Lower leg skin (tissue), 4 donors: ENCODE data around the gene LRPPRC. TPM values are rescaled to one million over a fixed set of nuclear protein-coding genes. Genes with fewer than 3 reads are reported as not detected.

Source experiments
- DNase-seq, 2 donors: peaks; one replicate each; pipeline ENCODE4 v3.0.0-alpha.2; 2019; ENCODE audit warnings: low spot score in 2 of 2
- H3K4me3 ChIP-seq: fragments of 200-600 bp; sonication (generic); 2 replicates; pipeline ENCODE4 v1.5.1; 2017; ENCODE audit warnings: mild to moderate bottlenecking, low read depth; ENCODE audit not compliant: poor library complexity, severe bottlenecking
- POLR2A ChIP-seq, 2 donors: fragments of 450-650 bp; IDR thresholded peaks; one replicate each; pipeline ENCODE4 v1.6.1; 2016 to 2017; ENCODE audit warnings: antibody characterized with exemption in 2 of 2, mild to moderate bottlenecking in 1 of 2, moderate library complexity in 1 of 2
- WGBS, 2 donors: methylation state at CpG; one replicate each; pipeline ENCODE4 v1.1.5; 2018; 5-methylcytosine and 5-hydroxymethylcytosine counted together
- intact Hi-C: fragments of 100-400 bp; cut with DNase I; formaldehyde crosslinking; loops from one replicate; pipeline ENCODE4 v1.15.0; 2023; ENCODE audit warnings: low total_unique reads
- total RNA-seq, 4 donors: library from RNA; depleted of rRNA; stranded (reverse); fragments of >200 nt; gene quantifications; one replicate each; pipeline ENCODE4 v1.1.0, GENCODE V29; 2016
- TF ChIP-seq, protein P1 (sequence below), 3 donors: fragments of 450-650 bp; IDR thresholded peaks; one replicate each; pipeline ENCODE4 v1.5.1; 2016; ENCODE audit warnings: antibody characterized with exemption in 3 of 3, mild to moderate bottlenecking in 3 of 3, moderate library complexity in 2 of 3

The LRPPRC gene
- total RNA-seq, 4 donors from 2014 or later = 39.5 to 51.2 (median 47.8) TPM

DNA sequence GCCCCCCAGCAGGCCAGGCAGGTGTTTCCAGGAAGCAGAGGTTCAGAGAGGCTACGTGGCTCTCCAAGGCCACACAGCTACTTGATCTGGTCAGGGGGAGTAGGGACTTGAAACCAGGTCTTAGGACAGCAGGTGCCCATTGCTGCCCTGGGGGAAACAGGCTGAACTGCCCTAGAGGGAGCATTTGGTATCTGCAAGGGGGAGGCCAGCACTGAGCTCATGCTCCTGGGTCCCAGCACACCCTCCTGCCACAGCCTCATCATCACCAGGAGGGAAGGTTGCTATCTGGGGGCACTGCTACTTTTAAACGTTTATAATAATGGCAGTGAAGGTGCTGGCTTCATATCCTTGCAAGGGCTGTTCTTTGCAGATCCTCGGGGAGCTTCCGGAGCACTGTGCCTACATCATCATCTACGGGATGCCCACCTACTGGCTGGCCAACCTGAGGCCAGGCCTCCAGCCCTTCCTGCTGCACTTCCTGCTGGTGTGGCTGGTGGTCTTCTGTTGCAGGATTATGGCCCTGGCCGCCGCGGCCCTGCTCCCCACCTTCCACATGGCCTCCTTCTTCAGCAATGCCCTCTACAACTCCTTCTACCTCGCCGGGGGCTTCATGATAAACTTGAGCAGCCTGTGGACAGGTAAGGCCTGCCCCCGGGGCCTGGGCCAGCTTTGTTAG, 120.9 kb downstream of the LRPPRC start:
- intact Hi-C loops = no loop called here
- no peak overlapping the region for H3K4me3 ChIP-seq
- TF ChIP-seq, protein P1, sequence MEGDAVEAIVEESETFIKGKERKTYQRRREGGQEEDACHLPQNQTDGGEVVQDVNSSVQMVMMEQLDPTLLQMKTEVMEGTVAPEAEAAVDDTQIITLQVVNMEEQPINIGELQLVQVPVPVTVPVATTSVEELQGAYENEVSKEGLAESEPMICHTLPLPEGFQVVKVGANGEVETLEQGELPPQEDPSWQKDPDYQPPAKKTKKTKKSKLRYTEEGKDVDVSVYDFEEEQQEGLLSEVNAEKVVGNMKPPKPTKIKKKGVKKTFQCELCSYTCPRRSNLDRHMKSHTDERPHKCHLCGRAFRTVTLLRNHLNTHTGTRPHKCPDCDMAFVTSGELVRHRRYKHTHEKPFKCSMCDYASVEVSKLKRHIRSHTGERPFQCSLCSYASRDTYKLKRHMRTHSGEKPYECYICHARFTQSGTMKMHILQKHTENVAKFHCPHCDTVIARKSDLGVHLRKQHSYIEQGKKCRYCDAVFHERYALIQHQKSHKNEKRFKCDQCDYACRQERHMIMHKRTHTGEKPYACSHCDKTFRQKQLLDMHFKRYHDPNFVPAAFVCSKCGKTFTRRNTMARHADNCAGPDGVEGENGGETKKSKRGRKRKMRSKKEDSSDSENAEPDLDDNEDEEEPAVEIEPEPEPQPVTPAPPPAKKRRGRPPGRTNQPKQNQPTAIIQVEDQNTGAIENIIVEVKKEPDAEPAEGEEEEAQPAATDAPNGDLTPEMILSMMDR (IDR thresholded peaks at IDR 0.05) = no peak
- no peak for TF ChIP-seq POLR2A (IDR thresholded peaks at IDR 0.05)
- 83 to 85% methylated on average over 11 of the region's 11 CpGs for WGBS, 2 donors
- peak in 1 of 2 donors; percentile 77 for DNase-seq

DNA sequence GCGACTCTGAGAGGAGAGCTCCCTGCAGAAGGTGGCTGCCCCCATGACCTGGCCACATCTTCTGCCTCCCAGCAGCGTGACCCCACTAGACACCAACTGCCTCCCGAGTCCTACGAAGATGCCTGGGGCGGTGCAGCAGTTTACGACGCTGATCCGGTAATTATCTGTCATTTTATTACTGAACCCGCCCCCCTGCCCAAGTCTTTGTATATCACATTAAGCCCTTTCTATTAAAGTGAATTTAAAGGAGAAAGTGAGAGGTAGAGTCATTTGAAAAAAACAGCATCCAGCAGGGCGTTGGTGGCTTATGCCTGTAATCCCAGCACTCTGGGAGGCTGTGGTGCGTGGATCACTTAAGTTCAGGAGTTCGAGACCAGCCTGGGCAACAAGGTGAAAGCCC, 123.6 kb downstream of the LRPPRC start:
- no peak overlapping the region for H3K4me3 ChIP-seq
- DNase-seq = no peak
- intact Hi-C loops = no loop called here
- WGBS, 2 donors = 60 to 65% methylated on average over 12 of the region's 12 CpGs
- no peak for TF ChIP-seq POLR2A (IDR thresholded peaks at IDR 0.05)

DNA sequence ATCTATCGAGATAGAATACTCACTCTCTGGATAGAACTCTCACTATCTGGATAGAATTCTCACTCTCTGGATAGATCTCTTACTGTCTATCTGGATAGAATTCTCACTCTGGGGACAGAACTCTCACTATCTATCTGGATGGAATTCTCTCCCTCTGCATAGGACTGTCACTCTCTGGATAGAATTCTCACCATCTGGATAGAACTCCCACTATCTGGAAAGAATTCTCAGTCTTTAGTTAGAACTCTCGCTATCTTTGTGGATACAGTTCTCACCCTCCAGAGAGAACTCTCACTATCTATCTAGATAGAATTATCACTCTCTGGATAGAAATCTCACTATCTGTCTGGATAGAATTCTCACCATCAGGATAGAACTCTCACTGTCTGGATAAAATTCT, 140.5 kb downstream of the LRPPRC start:
- H3K4me3 ChIP-seq = no peak overlapping the region
- WGBS, 2 donors = 90% methylated on average over 2 of the region's 2 CpGs
- intact Hi-C loops = no loop called here
- no peak for TF ChIP-seq POLR2A (IDR thresholded peaks at IDR 0.05)
- TF ChIP-seq, protein P1 (IDR thresholded peaks at IDR 0.05) = no peak
- DNase-seq = no peak

DNA sequence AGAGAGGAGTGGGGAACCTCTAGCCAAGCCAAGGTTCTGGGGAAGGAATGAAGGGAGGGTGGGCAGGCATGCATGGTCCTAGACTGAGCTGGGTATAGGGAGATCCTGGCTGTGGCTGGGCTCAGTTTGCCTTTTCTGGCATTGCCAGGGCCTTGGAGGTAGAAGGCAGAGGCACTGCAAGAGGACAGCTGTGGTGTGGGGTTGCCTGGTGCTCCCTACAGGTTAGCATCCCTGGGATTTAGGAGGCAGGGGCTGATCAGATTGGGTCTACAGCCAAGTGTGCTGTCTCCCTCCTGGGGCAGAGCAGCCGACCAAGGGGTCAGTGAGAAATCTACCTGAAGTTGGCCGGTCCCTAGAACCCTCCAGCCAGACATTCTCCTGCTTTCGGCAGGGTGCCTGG, 141.1 kb downstream of the LRPPRC start:
- intact Hi-C loops = no loop called here
- WGBS, 2 donors = 69 to 74% methylated on average over 3 of the region's 3 CpGs
- H3K4me3 ChIP-seq = no peak overlapping the region
- TF ChIP-seq, protein P1 (IDR thresholded peaks at IDR 0.05) = no peak
- DNase-seq = peak in 1 of 2 donors; percentile 32

DNA sequence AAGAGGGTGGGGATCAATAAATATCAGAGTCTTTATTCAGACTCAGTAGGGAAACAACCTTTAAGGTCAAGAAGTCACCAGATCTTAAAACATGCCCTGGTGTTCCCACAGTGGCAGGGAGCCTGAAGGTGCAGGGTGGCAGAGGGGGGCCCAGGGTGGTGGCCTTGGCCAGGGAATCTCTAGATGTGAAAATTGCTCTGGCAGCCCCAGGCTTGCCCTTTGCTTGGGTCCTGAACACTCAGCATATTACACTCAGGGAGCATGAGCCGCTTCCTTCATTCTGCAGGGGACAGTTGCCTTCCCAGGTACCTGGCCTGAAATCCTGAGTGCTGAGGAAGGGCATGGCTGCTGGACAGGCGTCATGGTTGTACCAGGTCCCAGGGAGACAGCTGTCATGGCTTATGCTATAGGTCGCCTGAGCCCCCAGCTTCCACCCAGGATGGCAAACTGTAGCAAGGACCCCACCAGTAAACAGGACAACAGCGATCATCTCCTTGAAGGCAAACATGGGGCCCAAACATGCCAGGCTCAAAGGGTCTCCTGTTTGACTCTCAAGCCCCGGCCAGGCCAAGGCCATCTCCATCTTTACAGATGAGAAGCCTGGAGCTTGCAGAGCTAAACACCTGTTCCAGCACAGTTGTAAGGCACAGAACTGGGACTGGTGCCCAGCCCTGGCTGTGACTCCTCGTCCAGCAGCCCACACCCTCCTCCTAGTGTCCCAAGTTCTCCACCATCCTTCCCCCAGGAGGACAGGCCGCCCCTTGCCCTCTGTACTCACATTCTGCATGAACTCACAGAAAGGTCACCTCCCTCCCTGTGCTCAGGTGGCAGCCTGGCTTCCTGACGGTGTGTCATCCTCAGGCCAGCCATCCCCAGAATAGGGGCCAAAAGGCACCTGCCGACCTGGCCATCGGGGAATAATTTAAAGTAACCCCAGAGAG, 142.4 kb downstream of the LRPPRC start:
- TF ChIP-seq POLR2A (IDR thresholded peaks at IDR 0.05) = no peak
- TF ChIP-seq, protein P1 (IDR thresholded peaks at IDR 0.05) = no peak
- intact Hi-C loops = no loop called here
- 76 to 86% methylated on average over 10 of the region's 10 CpGs for WGBS, 2 donors
- peak in 1 of 2 donors; percentile 75 for DNase-seq
- H3K4me3 ChIP-seq = no peak overlapping the region

DNA sequence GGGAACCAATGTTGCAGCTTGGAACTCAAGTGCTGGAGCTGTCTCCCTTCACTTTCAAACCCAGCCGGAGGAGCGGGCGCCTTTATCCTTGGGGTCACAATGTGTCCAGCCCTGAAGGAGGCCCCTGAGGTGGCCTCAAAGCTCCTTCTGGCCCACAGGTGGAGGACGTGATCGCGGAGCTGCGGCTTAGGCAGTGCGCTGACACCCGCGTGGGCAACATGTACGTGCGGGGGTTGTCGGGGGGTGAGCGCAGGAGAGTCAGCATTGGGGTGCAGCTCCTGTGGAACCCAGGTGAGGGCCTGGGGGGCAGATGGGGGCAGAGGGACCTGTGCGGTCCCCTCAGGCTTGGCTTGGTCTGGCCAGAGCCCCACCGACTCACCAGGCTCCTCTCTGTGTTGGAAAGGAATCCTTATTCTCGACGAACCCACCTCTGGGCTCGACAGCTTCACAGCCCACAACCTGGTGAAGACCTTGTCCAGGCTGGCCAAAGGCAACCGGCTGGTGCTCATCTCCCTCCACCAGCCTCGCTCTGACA, 143.5 kb downstream of the LRPPRC start:
- TF ChIP-seq POLR2A (IDR thresholded peaks at IDR 0.05) = no peak
- TF ChIP-seq, protein P1 (IDR thresholded peaks at IDR 0.05) = no peak
- H3K4me3 ChIP-seq = no peak overlapping the region
- intact Hi-C loops = no loop called here
- WGBS, 2 donors = 92% methylated on average over 19 to 21 of the region's 21 CpGs
- DNase-seq = peak in 1 of 2 donors; percentile 70
